NCI-H128 (cell line): Measurements from ENCODE around the gene ATXN1L.
"Not testable (repeated sequence)": the region's sequence is repeated elsewhere in the genome, so short reads cannot be mapped to it uniquely, and the experiment has no call there.

Experiments used
- DNase-seq: peaks from one replicate; lab custom pipeline; 2025; ENCODE audit not compliant: unreplicated experiment; lab: John Stamatoyannopoulos, UW

ATXN1L gene

GRCh38 chr16:71845639-71846430 lies at the start of gene ATXN1L:
TSS of gene ATXN1L (plus strand) at chr16:71845976. CDS start at chr16:71849741, 3,765 bp downstream.
- peak; percentile 67 for DNase-seq

GRCh38 chr16:71796501-71797097 lies 49.2 kb upstream of the ATXN1L start:
- DNase-seq = no peak

GRCh38 chr16:71803305-71803690 lies 42.5 kb upstream of the ATXN1L start:
- no peak for DNase-seq

- DNase-seq = no peak
Observed at GRCh38 chr16:71807905-71808592, 37.7 kb upstream of the ATXN1L start.

- peak; percentile 94 for DNase-seq
Observed at GRCh38 chr16:71808593-71809459, 37.0 kb upstream of the ATXN1L start, which contains the start of gene AP1G1. TSS of gene AP1G1 (minus strand) at chr16:71808834. CDS start at chr16:71789479, 19,355 bp downstream.

- DNase-seq = not testable (repeated sequence)
Observed at GRCh38 chr16:71810155-71810530, 35.6 kb upstream of the ATXN1L start.

GRCh38 chr16:71811261-71811803 lies 34.4 kb upstream of the ATXN1L start:
- DNase-seq = no peak

- not testable (repeated sequence) for DNase-seq
Observed at GRCh38 chr16:71817155-71817500, 28.6 kb upstream of the ATXN1L start.

- DNase-seq = no peak
Observed at GRCh38 chr16:71826533-71827017, 19.2 kb upstream of the ATXN1L start.

- DNase-seq = no peak
Observed at GRCh38 chr16:71830359-71830758, 15.4 kb upstream of the ATXN1L start.

- not testable (repeated sequence) for DNase-seq
Observed at GRCh38 chr16:71831698-71832097, 14.1 kb upstream of the ATXN1L start.

- not testable (repeated sequence) for DNase-seq
Observed at GRCh38 chr16:71832112-71832511, 13.7 kb upstream of the ATXN1L start.

- no peak for DNase-seq
Observed at GRCh38 chr16:71834291-71834690, 11.5 kb upstream of the ATXN1L start.

GRCh38 chr16:71837150-71837549 lies 8.6 kb upstream of the ATXN1L start:
- no peak for DNase-seq

GRCh38 chr16:71840052-71840451 lies 5.7 kb upstream of the ATXN1L start:
- DNase-seq = no peak

GRCh38 chr16:71843572-71843971 lies 2.2 kb upstream of the ATXN1L start:
- no peak for DNase-seq

GRCh38 chr16:71846431-71846830 lies 655 bp downstream of the ATXN1L start:
- DNase-seq = no peak

- no peak for DNase-seq
Observed at GRCh38 chr16:71847096-71847495, 1.3 kb downstream of the ATXN1L start.

- DNase-seq = no peak
Observed at GRCh38 chr16:71848622-71849021, 2.8 kb downstream of the ATXN1L start.

- no peak for DNase-seq
Observed at GRCh38 chr16:71851746-71852145, 6.0 kb downstream of the ATXN1L start.

GRCh38 chr16:71852158-71852557 lies 6.4 kb downstream of the ATXN1L start:
- DNase-seq = no peak
